GM21515 (cell line): ENCODE data around the gene BCAN.
"Not testable (repeated sequence)": the region's sequence is repeated elsewhere in the genome, so short reads cannot be mapped to it uniquely, and the experiment has no call there.

Experiments used
- ATAC-seq: cut with Tn5 transposase; IDR thresholded peaks from one replicate; pipeline ENCODE4 v1.9.1; 2021; ENCODE audit not compliant: unreplicated experiment

Gene BCAN

DNA sequence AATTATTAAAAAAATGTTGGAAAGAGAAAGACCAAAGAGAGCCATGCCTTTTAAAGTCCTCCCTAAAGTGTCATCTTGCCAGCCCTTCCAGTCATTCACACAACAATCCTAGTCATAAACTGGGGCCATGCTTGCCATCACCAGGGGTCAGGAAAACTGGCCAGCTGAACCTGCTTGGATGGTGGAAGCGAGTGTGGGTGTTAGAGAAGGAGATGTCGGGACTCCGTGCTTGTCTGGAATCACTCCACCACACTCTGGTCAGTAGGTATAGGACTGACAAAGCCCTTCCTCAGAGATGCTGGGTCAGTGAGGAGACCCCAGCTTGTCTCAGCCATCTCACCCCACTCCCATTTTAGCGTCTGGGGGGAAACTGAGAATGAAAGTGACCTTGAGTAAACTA, 26.0 kb upstream of the BCAN start:
- ATAC-seq, result no peak

DNA sequence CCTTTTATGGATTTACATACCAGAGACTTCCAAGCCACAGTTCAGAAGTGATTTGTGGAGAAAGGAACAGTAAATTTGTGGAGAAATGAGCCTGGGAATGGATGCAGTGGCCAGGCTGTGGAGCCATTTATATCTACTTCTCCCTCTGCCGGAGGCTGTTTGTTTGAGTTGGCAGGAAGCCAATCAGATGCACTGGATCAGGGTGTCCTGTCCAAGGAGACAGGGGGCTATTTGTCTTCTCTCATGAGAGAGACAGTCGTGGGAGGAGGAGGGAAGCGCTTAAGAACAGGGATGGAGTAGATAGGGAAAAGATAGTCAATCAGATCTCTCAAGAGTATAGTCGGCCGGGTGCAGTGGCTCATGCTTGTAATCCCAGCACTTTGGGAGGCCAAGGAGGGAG, 25.5 kb upstream of the BCAN start:
- ATAC-seq, result no peak

DNA sequence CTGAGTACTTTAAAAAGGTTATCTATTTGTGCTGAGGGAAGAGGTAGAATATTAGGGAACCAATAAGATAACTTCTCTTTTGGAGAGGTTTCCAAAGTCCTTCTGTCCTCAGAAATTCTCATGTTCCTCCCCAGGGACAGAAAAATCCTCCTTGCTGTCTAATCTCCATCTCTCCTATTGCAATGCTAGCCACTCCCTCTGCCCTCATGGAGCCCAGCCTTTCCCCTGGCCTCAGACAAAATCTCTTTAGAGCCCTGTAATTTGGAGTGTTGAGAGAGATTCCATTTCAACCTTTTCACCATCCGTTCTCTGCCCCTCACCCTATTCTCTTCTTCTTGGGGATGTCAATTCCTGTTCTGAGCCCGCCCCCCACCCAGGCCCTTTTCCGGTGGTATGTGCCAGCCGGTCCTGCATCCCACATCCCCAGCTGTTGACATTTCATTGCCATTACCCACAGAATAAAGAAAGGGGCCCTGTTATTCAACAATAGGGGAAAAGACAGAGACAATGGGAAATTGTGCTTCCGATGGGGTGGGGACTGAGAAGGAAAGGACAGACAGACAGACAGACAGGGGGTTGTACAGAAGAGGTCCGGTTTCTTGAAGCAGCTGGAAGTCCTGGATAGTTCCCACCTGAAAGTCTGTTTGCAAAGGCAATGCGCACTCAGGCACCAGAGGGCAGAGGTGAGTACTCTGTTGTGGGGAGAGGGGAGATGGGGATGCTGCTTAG, 22.9 kb upstream of the BCAN start, which contains the start of gene HAPLN2:
Gene HAPLN2 (plus strand): TSS at position 563 of the 729 bp plus-strand sequence. CDS start 4,076 bp downstream, outside the sequence.
- ATAC-seq, result no peak

GRCh38 chr1:156619582-156619955, 22.3 kb upstream of the BCAN start:
- ATAC-seq, result no peak

DNA sequence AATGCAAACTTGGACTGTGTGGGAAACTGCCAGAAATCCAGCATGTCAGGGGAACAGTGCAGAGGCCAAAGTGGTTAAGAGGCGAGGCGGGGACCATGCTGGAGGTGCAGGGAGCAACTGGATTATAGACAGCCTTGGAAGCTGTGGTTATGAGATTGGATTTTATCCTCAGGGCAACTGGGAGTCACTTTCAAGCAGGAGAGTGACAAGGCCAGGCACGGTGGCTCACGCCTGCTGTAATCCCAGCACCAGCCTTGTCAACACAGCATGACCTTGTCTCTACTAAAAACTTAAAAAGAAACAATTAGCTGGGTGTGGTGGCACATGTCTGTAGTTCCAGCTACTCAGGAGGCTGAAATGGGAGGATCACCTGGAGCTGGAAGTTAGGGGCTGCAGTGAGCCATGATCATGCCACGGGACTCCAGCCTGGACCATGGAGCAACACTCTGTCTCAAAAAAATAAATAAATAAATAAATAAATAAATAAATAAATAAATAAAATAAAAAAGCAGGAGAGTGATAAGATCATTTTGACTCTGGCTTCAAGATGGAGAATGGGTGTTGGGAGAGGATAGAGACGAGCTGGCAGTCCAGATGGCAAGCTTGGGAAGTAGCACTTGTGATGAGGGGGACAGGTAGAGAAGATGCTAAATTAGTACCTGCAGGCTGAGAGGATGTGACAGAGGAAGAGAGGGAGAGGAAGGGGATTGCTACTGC, 19.2 kb upstream of the BCAN start:
- ATAC-seq, result no peak

DNA sequence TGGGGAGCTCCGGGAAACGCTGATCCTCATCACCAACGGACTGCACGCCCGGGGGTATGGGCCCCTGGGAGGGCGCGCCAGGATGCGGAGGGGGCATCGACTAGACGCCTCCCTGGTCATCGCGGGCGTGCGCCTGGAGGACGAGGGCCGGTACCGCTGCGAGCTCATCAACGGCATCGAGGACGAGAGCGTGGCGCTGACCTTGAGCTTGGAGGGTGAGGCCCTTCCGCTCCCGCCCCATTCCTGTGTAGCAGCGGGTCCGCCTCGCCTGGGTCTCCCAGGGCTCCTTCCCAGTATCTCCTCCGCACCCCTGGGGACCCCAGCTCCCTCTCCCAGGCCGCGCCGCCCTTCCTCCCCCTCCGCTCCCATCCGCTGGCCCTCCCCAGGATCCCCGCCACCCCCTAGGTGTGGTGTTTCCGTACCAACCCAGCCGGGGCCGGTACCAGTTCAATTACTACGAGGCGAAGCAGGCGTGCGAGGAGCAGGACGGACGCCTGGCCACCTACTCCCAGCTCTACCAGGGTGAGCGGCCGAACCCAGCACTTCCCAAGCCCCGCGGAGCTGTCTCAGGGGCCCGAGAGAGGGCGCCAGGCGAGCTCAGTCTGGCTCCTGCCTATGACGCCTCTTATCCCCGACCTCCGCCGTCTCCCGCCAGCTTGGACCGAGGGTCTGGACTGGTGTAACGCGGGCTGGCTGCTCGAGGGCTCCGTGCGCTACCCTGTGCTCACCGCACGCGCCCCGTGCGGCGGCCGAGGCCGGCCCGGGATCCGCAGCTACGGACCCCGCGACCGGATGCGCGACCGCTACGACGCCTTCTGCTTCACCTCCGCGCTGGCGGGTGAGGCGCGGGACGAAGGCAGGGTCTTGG, 17.7 kb upstream of the BCAN start:
- no peak for ATAC-seq

GRCh38 chr1:156624814-156625435, 17.0 kb upstream of the BCAN start:
- ATAC-seq, result no peak

DNA sequence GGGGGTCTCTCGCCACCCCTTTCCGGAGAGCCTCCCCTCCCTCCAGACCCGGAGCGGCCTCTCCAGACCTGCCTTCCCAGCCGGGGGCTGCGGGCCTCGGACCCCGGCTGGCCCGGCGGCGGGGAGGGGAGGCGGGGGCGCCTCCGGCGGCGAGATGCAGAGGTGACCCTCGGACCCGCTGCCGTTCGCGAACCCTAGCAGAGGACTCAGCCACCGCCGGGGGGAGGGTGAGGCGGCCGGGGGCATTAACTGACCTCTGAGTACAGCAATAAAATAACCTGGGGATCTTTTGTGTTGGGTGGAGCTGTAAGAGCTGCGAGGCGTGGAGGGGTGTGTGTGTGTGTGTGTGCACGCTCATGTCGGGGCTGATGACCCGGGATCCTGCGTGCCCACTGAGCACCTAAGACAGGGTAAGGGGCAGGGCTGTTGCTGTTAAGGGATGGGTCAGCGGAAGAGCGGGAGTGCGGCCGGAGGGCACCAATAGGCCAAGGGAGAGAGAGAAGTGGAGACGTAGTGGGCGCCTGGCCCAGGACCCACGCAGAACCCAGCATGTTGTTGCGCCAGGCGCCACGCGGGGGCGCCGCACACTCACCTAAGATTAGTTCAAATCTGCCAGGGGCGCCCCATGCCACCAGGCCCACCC, 16.4 kb upstream of the BCAN start:
- ATAC-seq, result no peak

GRCh38 chr1:156626079-156626438, 15.9 kb upstream of the BCAN start:
- ATAC-seq, result no peak

GRCh38 chr1:156627313-156627880, 14.5 kb upstream of the BCAN start:
- ATAC-seq, result no peak

- ATAC-seq, result no peak
Observed at GRCh38 chr1:156629823-156630449, 12.0 kb upstream of the BCAN start.

DNA sequence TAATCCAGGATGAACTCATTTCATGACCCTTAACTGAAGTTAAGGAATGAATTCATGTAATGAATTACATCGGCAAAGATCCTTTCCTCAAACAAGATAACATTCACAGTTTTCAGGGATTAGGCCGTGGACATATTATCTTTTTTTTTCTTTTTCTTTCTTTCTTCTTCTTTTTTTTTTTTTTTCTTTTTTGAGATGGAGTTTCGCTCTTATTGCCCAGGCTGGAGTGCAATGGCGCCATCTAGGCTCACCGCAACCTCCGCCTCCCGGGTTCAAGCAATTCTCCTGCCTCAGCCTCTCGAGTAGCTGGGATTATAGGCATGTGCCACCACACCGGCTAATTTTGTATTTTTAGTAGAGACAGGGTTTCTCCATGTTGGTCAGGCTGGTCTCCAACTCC, 10.8 kb upstream of the BCAN start:
- not testable (repeated sequence) for ATAC-seq

GRCh38 chr1:156632355-156632754, 9.6 kb upstream of the BCAN start:
- no peak for ATAC-seq

GRCh38 chr1:156638189-156638985, 3.5 kb upstream of the BCAN start:
- ATAC-seq, result no peak

GRCh38 chr1:156639601-156640101, 2.3 kb upstream of the BCAN start:
- no peak for ATAC-seq

DNA sequence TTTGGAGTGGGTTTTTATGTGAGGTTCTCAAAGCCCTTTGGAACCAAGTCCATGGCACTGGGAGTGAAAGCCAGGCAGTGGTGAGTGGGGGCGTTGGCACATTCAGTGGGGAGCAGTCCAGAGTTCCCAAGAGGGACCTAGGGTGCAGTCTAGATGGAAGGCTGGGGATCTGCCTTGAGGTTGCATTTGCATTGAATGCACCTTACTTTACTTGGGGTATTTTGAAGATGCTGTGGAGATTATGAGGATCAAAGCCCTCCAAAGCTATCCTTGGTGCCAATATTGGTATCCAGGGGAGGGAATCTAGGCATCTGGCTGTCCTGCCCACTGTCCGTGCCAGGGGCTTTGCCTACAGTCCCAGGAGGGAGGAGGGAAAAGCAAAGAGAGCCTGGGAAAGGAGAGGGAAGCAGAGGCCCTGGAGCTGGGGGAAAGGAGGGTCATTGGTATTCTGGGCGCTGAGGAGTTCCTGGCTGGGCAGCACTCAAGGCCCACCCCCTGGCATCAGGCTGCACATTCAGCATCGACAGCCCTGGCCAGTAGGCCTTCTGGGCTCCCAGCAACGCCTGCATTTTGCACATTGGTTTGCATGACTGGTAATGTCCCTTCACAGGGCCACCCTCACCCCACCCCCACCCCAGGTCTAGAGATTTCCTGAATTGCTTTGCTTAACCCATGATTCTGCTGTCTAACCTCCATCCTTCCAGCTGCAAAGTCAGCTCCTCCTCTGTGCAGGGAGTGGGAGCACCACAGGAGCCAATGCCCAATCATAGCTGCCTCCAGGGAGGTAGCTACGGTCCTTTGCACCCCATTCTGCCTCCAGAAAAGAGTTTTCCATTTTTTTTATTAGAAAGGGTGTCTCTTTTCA, 843 bp upstream of the BCAN start:
- no peak for ATAC-seq

GRCh38 chr1:156642265-156643048, 540 bp downstream of the BCAN start:
- ATAC-seq, result no peak
